Measurements from ENCODE around the gene PPIL1. TPM values are rescaled to one million over a fixed set of nuclear protein-coding genes. Genes with fewer than 3 reads are reported as not detected.
A peak's percentile ranks its signal among the peaks of the same experiment; 100 is the strongest.

The PPIL1 gene
- total and polyA plus RNA-seq, 2 of the 8 experiments (the other 6 are each of a cell fraction or from before 2014, with no cell fraction given) = 83.7 to 86.5 TPM

DNA sequence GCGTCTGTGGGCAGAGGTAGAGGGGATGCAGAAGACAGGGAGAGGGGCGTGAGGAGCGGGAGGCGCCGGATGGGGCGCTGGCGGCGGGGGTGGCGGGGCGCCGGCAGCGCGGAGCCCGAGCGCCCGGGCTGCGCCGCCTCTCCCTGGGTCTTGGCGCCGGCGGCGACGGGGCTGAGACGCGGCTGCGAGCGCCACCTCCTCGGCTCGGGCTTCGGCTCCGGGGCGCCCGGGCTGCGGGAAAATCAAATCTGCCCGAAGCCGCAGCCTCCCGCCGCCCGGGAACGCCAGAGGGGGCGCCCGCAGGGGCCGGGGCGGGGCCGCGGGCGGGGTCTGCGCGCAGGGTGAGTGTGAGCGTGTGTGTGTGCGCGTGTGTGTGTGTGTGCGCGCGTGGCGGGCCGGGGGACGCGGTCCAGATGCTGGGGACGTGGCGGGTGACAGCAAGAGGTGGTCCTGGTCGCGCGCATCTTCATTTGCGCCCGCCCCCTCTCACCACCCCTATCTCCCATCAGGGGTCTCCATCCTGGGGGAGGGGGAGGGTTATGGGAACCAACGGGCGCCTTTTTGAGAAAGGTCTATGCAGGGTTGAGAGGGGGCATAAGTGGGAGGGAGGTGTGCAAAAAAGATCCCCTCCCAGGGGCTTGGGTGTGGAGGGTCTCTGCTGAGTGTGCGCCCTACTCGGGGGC lies 34.7 kb downstream of the PPIL1 start:
- Histone ChIP-seq H3K23ac (ENCODE audit: insufficient read length) (no peak overlapping the region), H4K91ac (replicated peaks; ENCODE audit: insufficient read length, low read length) (no peak overlapping the region), H3K14ac (ENCODE audit: insufficient read length) (no peak overlapping the region), H3K79me1 (ENCODE audit: low read depth, low read length) (no peaks in the 10 kb centered on the region), H3K4me3 (ENCODE audit: extremely low read depth in 1 of 4, insufficient read depth in 2 of 4, low read depth in 3 of 4, low read length in 4 of 4) (peak overlapping the region; percentile 46 to 79 (median 58)), H2BK12ac (ENCODE audit: low read depth, low read length) (no peak overlapping the region), H3K9ac (replicated peaks in 1 of 4; ENCODE audit: extremely low read depth in 1 of 4, low read depth in 3 of 4, low read length in 3 of 4) (no peak overlapping the region), H4K20me1 (replicated peaks in 1 of 2; ENCODE audit: control insufficient read depth in 1 of 2, insufficient read depth in 2 of 2, low read length in 2 of 2) (peaks cover 0 to 7% of the 10 kb centered on the region in 2 experiments), H3K36me3 (ENCODE audit: control insufficient read depth in 2 of 4, insufficient read depth in 4 of 4, low read length in 3 of 4) (no peaks in the 10 kb centered on the region), H3K23me2 (ENCODE audit: low read depth, low read length) (peaks cover 13% of the 10 kb centered on the region; the same call in 1 of the 2 replicates), H2AK5ac (ENCODE audit: low read depth, low read length) (no peak overlapping the region), H2BK15ac (ENCODE audit: low read length) (no peak overlapping the region), H2BK5ac (ENCODE audit: low read depth, low read length) (no peak overlapping the region), H3K4ac (replicated peaks; ENCODE audit: insufficient read length, low read depth, low read length) (no peak overlapping the region), H4K8ac (ENCODE audit: extremely low read depth, insufficient read depth, low read length) (no peak overlapping the region; the same call in 1 of the 2 replicates), H4K5ac (ENCODE audit: insufficient read length, low read depth, low read length) (no peak overlapping the region), H2AFZ (ENCODE audit: low read length) (no peak overlapping the region), H3K9me3 (ENCODE audit: insufficient read depth in 2 of 2, low read depth in 1 of 2, low read length in 1 of 2) (no peaks in the 10 kb centered on the region), H3K4me1 (replicated peaks in 1 of 4; ENCODE audit: control insufficient read depth in 3 of 4, insufficient read depth in 4 of 4, low read length in 3 of 4) (peaks cover 0 to 12% (median 7%) of the 10 kb centered on the region in 4 experiments; a peak in 6 of 7 replicates), H2BK120ac (replicated peaks; ENCODE audit: low read depth, low read length) (no peak overlapping the region), H3K27me3 (replicated peaks in 1 of 4; ENCODE audit: control insufficient read depth in 3 of 4, extremely low read depth in 1 of 4, insufficient read depth in 3 of 4, low read length in 3 of 4) (peaks cover 22 to 50% (median 44%) of the 10 kb centered on the region in 4 experiments), H3K79me2 (ENCODE audit: control insufficient read depth in 1 of 2, insufficient read depth in 2 of 2, low read length in 2 of 2) (no peaks in the 10 kb centered on the region), H3K18ac (ENCODE audit: extremely low read depth, low read length) (no peak overlapping the region), H3K4me2 (ENCODE audit: insufficient read depth in 1 of 2, low read depth in 2 of 2, low read length in 2 of 2) (peak overlapping the region; percentile 85 to 95), H3K56ac (replicated peaks; ENCODE audit: insufficient read length, low read depth, low read length) (no peak overlapping the region), H3K27ac (ENCODE audit: low read depth, low read length) (no peak overlapping the region), H2BK20ac (ENCODE audit: low read length) (no peak overlapping the region)
- POLR2A ChIA-PET (ENCODE audit: partially characterized antibody) = interaction anchor here (0.9 to 1.2 kb wide), 2 partner anchors 33 to 57 kb away, joined by 3 read pairs; no protein-coding TSS in a partner anchor
- 2% methylated on average over 12 of the region's 70 CpGs; no CpG with 5 or more reads in 1 of the 2 experiments for WGBS, 2 experiments (ENCODE audit: extremely low coverage in 1 of 2, insufficient coverage in 1 of 2, insufficient read length in 1 of 2, insufficient replicate concordance in 2 of 2, low coverage in 1 of 2, low lambda C conversion rate in 2 of 2, missing lambda C conversion rate in 1 of 2)
- TF ChIP-seq SP4 (IDR thresholded peaks at IDR 0.05; ENCODE audit: low read length) (no peak), EGR1 (IDR thresholded peaks at IDR 0.05; ENCODE audit: borderline replicate concordance, low read depth, low read length) (no peak), KDM4A (IDR thresholded peaks at IDR 0.05; ENCODE audit: low read depth, low read length, severe bottlenecking) (peak; percentile 10)
- TF ChIP-seq, protein P1, sequence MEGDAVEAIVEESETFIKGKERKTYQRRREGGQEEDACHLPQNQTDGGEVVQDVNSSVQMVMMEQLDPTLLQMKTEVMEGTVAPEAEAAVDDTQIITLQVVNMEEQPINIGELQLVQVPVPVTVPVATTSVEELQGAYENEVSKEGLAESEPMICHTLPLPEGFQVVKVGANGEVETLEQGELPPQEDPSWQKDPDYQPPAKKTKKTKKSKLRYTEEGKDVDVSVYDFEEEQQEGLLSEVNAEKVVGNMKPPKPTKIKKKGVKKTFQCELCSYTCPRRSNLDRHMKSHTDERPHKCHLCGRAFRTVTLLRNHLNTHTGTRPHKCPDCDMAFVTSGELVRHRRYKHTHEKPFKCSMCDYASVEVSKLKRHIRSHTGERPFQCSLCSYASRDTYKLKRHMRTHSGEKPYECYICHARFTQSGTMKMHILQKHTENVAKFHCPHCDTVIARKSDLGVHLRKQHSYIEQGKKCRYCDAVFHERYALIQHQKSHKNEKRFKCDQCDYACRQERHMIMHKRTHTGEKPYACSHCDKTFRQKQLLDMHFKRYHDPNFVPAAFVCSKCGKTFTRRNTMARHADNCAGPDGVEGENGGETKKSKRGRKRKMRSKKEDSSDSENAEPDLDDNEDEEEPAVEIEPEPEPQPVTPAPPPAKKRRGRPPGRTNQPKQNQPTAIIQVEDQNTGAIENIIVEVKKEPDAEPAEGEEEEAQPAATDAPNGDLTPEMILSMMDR (IDR thresholded peaks at IDR 0.05; ENCODE audit: control extremely low read depth in 1 of 3, insufficient read depth in 1 of 3, low read depth in 1 of 3, low read length in 3 of 3) = peak in 2 of 3 experiments; percentile 5 to 31; a peak in 3 of 4 replicates
- DNase-seq (ENCODE audit: low read depth in 1 of 2, low spot score in 2 of 2) (peak in 1 of 2 experiments; percentile 63), FAIRE-seq (no peak)
- CTCF ChIA-PET (ENCODE audit: partially characterized antibody) = interaction anchor here (1.5 to 13.7 kb wide), 2 partner anchors 10 to 56 kb away, joined by 15 to 161 read pairs; no protein-coding TSS in a partner anchor
